HG03039 (cell line): ENCODE measurements around the gene GPATCH11.
A peak's percentile ranks its signal among the peaks of the same experiment; 100 is the strongest.

Experiments
- ATAC-seq: cut with Tn5 transposase; IDR thresholded peaks from one replicate; pipeline ENCODE4 v1.9.1; 2021; ENCODE audit warnings: mild to moderate bottlenecking, moderate library complexity; ENCODE audit not compliant: unreplicated experiment

The GPATCH11 gene

DNA sequence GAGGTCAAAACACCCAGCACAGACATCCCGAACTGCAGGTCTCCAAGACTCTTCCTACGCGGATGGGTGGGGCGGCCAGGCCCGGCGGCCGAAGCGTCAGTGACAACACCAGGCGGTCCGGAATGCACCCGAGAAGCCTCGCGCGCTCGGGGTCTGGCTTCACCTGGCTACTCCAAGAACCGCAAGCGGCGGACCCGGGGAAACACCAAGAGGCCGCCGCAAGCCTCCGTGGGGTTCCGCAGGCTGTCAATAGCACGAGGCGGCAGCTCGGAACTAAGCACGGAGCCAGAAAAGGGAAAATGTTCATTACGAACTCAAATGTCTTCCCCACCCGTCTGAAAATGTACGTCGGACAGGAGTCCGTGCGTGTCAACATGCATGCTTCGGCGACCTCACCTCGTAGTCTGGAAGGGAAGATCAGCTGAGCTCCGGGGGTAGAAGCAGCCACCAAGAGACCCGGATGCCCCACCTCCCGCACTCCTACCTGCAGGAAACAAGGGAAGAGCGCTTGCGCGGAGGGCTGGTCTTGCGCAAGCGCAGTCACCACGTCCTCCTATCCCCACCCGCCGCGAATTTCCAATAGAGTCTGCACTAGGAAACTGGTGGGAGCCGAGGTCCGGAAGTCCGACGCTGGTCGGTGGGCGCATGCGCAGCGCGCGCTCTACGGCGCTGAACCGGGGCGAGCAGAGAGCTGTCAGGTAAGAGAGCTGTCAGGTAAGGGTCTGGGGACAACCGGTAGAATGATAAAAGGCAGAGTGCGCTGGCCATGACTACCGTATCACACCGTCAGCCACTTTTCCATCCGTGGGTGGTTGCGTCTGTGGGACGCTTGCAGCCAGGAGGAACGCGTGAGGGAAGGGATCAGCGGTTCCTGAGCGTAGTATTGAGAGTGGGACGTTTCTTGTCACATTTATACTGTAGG is at the start of gene GPATCH11, which contains the start of gene HEATR5B:
GPATCH11 (plus strand) TSS at position 646 of the 922 bp plus-strand sequence. CDS start 3,864 bp downstream, outside the sequence.
HEATR5B (minus strand) TSS at position 500 of the 922 bp plus-strand sequence. CDS start 958 bp downstream, outside the sequence.
- ATAC-seq: peak; percentile 82

GRCh38 chr2:37037771-37038170 is 46.5 kb upstream of the GPATCH11 start:
- ATAC-seq: no peak

DNA sequence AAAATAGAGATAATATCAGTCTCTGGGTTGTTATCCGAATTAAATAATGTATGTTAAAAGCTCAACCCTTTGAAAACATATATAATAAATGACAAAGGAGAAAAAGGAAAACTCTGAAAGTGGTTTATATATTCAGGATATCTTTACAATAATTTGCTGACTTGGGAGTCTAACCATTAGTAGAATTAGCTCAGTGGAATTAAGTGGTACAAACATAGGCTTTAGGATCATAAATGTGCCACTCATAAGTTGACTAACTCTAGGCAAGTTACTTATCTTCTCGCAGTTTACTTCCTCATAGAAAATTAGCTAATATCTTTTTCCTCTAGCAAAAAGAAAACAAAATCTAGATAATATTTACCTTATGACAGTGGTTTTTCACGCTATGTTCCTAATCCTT is 44.7 kb upstream of the GPATCH11 start:
- no peak for ATAC-seq

DNA sequence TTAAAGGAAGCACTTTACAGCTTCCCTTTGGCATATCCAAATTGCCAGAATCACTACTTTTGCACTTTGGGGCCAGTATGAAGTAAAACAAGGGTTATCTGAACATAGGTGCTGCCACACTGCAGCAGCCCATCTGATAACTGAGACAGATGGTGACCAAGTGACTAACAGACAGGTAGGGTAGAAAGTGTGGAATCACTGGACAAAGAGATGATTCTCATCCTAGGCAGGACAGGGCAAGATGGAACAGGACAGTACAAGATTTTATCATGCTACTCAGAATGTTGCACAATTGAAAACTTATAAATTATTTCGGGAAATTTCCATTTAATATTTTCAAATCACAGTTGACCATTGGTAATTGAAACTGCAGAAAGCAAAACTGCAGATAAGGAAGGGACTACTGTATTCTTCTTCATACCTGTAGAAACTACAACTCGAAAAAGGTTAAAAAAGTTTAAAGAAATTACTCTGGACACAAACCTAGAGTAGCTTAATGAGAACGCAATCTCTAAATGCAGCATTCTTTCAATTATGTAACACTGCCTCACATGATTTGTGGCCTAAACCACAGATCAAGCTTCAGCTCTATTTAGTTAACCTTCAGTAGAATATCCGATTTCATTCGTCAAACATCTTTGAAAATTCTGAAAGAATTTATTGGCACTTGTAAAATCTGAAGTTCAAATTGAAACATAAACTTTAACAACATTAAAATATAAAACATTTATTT is 31.6 kb upstream of the GPATCH11 start:
- no peak for ATAC-seq

GRCh38 chr2:37059841-37060240 is 24.5 kb upstream of the GPATCH11 start:
- ATAC-seq: no peak

DNA sequence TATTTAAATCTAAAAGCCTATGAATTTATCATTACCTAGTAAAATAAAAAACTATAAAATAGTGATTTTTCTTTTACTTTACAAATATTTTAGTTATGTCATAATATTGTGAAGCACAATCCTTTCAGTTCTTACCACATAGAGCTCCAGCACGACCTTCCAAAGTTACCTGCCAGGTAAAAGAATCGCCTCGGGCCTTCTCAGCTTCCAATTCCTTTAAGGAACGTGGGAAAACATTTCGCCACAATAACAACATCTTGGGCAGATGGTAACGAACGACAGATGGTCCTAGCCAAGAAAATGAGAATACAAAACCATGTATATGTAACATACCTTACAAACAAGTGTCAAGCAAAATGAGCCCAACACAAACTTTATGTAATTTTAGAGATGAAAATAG is 23.9 kb upstream of the GPATCH11 start:
- no peak for ATAC-seq

- no peak for ATAC-seq
Measured at GRCh38 chr2:37061013-37061711, 23.2 kb upstream of the GPATCH11 start.

GRCh38 chr2:37061776-37062175 is 22.5 kb upstream of the GPATCH11 start:
- no peak for ATAC-seq

DNA sequence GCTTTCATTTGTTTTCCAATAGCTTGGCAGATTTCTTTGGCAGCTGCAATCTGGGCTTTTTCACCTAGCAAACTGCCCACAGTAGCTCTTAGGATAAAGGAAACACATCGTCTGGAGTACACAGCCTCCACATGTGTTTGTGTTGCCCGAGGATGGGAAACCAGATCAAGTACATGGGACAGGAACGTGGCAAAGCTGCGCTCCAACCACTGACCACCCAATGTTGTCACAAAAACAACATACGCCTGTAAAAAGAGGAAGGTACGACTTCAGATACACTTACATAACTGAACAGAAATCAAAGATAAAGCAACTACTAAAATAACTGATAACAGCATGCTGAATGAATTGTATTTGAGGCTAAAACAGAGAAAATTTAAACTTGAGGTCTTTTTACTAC is 15.6 kb upstream of the GPATCH11 start:
- no peak for ATAC-seq

DNA sequence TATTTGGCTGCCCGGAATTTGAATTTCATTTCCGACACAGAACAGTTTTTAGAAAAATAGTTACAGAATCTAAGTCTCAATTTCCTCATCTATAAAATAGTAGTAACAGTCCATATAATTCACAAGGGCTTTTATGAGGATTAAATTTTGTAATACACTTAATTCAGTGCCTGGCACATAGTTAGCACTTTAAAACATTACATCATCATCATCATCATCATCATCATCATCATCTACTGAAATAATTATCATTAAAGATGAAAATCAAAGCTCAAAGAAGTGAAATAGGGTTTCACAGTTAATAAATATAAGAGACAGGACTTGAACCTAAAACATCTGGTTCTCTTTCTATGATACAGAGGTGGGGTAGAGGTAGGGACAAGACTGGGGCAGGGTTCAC is 13.4 kb upstream of the GPATCH11 start:
- ATAC-seq: no peak

GRCh38 chr2:37080266-37080665 is 4.1 kb upstream of the GPATCH11 start:
- ATAC-seq: no peak

DNA sequence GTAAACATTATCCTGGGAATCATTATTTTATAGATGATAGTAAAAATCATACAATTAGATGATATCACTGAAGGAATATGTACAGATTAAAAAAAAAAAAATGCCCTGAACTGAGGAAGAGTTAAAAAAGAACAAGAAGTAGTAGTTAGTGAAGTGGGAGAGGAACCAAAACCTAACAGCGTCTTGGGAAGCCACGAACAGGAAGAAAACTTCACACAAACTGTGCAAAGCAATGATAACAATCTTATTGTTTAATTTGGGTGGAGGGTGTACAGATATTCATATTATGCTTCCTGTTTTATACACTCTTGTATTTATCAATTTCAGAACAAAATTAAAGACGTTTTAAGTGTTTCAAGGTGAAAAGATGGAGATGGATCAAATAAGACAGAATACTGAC is 3.6 kb upstream of the GPATCH11 start:
- no peak for ATAC-seq

DNA sequence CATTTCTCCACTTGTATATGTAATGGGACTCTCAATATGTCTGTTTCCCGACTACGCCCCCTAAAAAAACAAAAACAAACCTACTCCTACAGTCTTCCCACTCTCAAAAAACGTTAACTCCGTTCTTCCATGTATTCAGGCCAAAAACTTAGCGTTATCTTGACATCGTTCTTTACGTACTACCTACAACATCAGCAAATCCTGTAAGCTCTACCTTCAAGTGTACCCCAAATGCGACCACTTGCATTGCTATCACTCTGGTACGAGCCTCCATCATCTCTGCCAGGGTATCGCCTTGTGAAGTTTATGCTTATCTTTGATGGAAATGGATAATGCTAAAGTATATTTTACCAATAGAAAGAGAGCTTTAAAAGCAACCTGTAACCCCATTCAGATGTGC is 479 bp downstream of the GPATCH11 start:
- no peak for ATAC-seq

DNA sequence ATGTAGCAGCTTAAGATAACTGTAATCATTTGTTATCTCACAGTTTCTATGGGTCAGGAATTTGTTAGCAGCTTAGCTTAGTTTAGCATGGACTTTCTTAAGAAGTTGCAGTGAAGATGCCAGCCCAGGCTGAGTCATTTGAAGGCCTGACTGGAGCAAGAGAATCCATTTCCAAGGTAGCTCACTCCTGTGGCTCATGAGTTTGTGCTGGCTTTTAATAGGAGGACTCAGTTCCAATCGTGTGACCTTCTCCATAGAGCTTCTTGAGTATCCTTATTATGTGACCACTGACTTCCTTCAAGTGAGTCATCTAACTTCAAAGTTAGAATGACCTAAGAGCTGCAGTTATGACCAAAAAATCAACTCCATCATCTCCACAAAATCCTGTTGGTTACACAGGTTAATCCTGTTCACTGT is 1.4 kb downstream of the GPATCH11 start:
- ATAC-seq: no peak

DNA sequence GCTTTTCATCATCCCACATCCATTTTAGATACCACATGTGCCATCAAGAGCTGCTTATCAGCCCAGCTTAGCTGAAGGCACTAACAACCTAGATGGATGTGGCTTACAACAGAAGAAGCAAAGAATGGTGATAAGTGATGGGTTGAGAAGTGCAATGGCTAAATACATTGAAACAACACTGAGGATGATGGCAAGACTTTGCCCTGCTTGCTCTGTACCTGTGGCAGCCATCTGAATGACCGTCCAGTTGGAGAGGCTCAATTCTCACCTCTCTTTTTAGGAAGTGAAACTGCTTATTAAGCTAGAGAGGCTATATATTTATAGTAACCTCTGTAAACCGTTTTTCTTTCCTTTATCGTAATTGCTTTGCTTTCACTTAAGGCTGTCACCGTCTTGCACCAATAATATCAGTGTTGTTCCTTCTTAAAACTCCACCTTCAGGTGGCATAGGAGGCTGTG is 5.7 kb downstream of the GPATCH11 start:
- ATAC-seq: peak; percentile 66

DNA sequence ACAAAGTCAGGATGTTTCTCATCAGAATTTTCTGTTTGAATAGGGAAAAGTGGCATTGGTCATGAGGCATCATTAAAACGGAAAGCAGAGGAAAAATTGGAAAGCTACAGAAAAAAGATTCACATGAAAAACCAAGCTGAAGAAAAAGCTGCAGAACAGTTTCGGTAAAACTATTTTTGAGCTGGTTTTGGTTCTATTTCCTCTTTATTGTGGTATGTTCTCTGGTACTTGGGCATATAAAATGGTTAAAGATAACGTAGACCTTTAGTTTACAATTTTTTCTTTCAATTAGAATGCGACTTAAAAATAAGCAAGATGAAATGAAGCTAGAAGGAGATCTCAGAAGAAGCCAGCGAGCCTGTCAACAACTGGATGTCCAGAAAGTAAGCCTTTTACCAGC is 7.6 kb downstream of the GPATCH11 start:
- ATAC-seq: peak; percentile 49

GRCh38 chr2:37096568-37096967 is 12.2 kb downstream of the GPATCH11 start:
- ATAC-seq: no peak

DNA sequence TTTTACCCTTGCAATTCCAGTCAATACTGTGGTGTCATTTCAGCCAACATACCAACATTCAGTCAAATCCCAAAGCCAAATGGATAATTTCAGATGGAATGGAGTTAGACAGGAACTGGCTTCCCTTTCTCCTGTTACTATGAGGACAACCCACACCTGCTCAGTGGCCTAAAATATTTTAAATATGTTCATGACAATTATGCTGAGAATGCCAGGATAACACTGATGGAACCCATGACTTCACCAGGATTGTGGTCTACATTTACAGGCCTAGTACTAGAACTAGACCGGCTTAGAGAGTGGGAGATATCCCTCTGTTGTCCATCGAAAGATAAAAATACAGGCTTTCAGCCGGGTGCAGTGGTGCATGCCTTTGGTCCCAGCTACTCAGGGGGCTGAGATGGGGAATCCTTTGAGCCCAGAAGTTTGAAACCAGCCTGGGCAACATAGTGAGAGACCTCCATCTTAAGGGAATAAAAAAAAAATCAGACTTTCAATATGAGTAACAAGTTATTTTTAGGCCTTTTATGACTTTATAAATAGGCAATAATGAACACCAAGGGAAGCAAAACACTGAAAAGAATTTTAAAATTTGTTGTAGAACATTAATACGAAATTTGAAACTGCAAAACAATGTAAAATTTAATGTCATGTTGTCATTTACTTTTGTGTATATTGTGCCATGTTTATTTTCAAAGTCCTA is 14.2 kb downstream of the GPATCH11 start:
- no peak for ATAC-seq

GRCh38 chr2:37100054-37100453 is 15.7 kb downstream of the GPATCH11 start:
- no peak for ATAC-seq

DNA sequence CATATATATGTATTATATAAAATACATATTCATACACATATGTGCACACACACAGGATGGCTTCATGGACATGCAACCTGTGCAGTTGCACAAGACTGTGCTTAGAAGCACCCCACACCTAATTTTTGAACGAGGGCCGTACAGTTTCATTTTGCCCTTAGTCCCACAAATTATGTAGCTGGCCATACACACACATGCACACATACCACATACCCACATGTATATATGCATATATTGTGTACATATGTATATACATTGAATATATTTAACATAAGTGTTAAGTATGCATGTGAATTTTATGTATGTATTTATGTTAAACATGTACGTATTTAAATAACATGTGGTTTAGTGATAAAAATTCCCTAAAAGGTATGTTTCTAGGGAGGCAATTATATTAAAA is 18.3 kb downstream of the GPATCH11 start:
- ATAC-seq: no peak

DNA sequence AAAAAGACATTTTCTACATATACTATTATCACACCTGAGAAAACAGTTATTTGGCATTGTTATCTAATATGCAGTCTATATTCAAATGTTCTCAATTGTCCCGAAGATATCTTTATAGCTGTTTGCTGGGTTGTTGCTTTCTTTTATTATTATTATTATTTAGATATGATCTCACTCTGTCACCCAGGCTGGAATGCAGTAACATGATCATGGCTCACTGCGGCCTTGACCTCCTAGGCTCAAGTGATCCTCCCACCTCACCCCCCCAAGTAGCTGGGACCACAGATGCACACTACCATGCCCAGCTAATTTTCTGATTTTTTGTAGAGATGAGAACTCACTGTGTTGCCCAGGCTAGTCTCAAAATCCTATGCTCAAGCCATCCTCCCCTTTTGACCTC is 19.9 kb downstream of the GPATCH11 start:
- ATAC-seq: no peak
